GM18861 (cell line): ENCODE results near the gene CDH22.

Experiments used
- ATAC-seq: cut with Tn5 transposase; IDR thresholded peaks from one replicate; pipeline ENCODE4 v1.9.1; 2021; ENCODE audit not compliant: unreplicated experiment

Gene CDH22

GRCh38 chr20:46308258-46309157, at the start of gene CDH22:
Gene CDH22, minus strand, starts transcription at chr20:46308498. Its CDS starts 57,204 bp downstream, at chr20:46251294.
- ATAC-seq, result no peak

GRCh38 chr20:46357030-46357514, 48.8 kb upstream of the CDH22 start:
- no peak for ATAC-seq

GRCh38 chr20:46356195-46357029, 48.1 kb upstream of the CDH22 start:
- ATAC-seq, result no peak

- ATAC-seq, result no peak
Measured at GRCh38 chr20:46355778-46356177, 47.5 kb upstream of the CDH22 start.

- ATAC-seq, result no peak
Measured at GRCh38 chr20:46354920-46355654, 46.8 kb upstream of the CDH22 start.

GRCh38 chr20:46354207-46354555, 45.9 kb upstream of the CDH22 start:
- ATAC-seq, result no peak

- no peak for ATAC-seq
Measured at GRCh38 chr20:46353500-46354206, 45.4 kb upstream of the CDH22 start.

- ATAC-seq, result no peak
Measured at GRCh38 chr20:46352370-46352938, 44.2 kb upstream of the CDH22 start.

- ATAC-seq, result no peak
Measured at GRCh38 chr20:46351357-46352058, 43.2 kb upstream of the CDH22 start.

GRCh38 chr20:46350986-46351267, 42.6 kb upstream of the CDH22 start:
- no peak for ATAC-seq

GRCh38 chr20:46350201-46350985, 42.1 kb upstream of the CDH22 start:
- ATAC-seq, result no peak

GRCh38 chr20:46349742-46350056, 41.4 kb upstream of the CDH22 start:
- no peak for ATAC-seq

GRCh38 chr20:46349035-46349741, 40.9 kb upstream of the CDH22 start:
- ATAC-seq, result no peak

GRCh38 chr20:46347841-46348803, 39.8 kb upstream of the CDH22 start:
- ATAC-seq, result no peak

- no peak for ATAC-seq
Measured at GRCh38 chr20:46346770-46347169, 38.5 kb upstream of the CDH22 start.

- ATAC-seq, result no peak
Measured at GRCh38 chr20:46344488-46345162, 36.3 kb upstream of the CDH22 start.

GRCh38 chr20:46343975-46344357, 35.7 kb upstream of the CDH22 start:
- ATAC-seq, result no peak
